ENCODE data around the gene RBMS3.

DNA sequence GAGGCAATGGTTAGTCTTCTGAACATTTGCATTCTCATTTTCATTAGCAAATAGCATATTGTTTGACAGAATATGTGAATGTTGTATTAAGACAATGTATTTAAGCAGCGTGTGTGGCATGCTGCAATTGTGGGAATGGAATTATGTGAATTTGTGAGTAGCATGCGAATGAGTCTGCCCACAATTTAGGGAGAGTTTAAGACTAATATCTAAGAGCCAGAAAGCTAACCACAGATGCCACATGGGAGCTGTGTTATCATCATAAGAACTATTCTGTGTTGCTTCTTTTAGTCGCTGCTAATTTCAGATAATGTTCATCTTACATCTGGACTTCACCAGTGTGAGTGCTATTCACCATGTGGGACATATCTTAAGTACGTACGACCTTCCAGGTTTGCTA is 494.5 kb downstream of the RBMS3 start:
- TF ChIP-seq NFRKB (IDR thresholded peaks at IDR 0.05): no peak
- no peak for TF ChIP-seq ELF4 (IDR thresholded peaks at IDR 0.05)
- TF ChIP-seq FOXM1 (IDR thresholded peaks at IDR 0.05; ENCODE audit: borderline replicate concordance): no peak
- no peak for TF ChIP-seq PKNOX1 (IDR thresholded peaks at IDR 0.05)
- TF ChIP-seq ARNT (IDR thresholded peaks at IDR 0.05): no peak
- TF ChIP-seq SUZ12 (IDR thresholded peaks at IDR 0.05): no peak
- TF ChIP-seq BHLHE40 (IDR thresholded peaks at IDR 0.05; ENCODE audit: borderline replicate concordance): no peak
- no peak for TF ChIP-seq FOXK2 (IDR thresholded peaks at IDR 0.05)
- TF ChIP-seq LEF1 (IDR thresholded peaks at IDR 0.05; ENCODE audit: borderline replicate concordance): no peak
- TF ChIP-seq SP1 (IDR thresholded peaks at IDR 0.05): no peak
- TF ChIP-seq FOXA1 (IDR thresholded peaks at IDR 0.05): no peak

Data from HEK293T (cell line).